Measurements from ENCODE around the gene RERE.

The RERE gene

GRCh38 chr1:8435569-8436071, 381.8 kb downstream of the RERE start:
- DNase-seq, result no peak

- DNase-seq, result no peak
Measured at GRCh38 chr1:8434101-8434500, 383.3 kb downstream of the RERE start.

- no peak for DNase-seq
Measured at GRCh38 chr1:8431784-8432183, 385.7 kb downstream of the RERE start.

DNA sequence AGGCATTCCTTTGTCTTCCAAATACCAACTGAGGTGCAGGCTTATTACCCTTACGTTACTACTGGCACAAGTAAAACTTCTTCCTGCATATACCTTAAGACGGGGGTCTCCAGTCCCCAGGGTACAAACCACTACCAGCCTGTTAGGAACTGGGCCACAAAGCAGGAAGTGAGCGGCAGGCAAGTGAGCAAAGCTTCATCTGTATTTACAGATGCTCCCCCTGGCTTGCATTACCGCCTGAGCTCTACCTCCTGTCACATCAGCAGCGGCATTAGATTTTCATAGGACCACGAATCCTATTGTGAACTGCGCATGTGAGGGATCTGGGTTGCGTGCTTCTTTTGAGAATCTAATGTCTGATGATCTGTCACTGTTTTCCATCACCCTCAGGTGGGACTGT, 386.4 kb downstream of the RERE start:
- DNase-seq, result no peak

- no peak for DNase-seq
Measured at GRCh38 chr1:8430476-8430875, 387.0 kb downstream of the RERE start.

GRCh38 chr1:8429549-8430110, 387.8 kb downstream of the RERE start:
- no peak for DNase-seq

DNA sequence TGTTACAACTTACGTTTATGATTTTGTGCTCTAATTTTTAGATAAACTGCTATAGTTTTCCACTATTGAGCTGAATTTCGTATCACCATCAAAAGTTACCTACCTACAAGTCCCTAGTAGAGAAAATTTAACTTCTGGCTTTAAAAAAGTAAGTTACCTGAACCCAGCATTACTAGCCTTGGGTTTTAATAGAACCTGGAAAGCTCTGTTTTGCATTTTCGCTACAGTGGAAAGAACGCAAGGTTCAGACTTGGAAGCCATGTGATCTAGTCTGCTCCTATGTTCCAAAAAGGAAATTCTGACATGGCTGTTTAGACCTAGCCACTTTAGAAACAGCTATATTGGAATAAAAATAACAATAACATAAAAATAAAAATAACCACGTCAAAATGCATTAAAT, 389.0 kb downstream of the RERE start:
- DNase-seq, result no peak

DNA sequence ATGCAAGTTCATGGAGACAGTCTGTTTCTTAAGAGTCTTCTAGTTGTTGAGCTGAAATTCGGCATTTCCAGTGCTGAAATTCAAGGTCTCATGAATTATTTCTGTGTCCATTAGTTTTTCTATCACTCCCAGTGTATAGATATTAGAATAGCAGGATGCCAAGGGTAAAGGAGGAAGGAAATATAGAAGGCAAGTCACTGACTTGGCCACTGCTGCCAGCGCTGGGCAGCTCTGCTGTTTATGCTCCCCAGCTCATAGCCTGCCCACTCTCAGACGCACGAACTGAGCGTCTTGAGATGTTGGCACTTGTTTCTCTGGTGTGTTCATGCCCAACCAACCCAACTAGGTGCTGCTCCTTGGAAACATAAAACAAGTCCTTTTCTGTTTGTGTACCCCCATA, 389.5 kb downstream of the RERE start:
- DNase-seq, result no peak

- DNase-seq, result peak; percentile 59
Measured at GRCh38 chr1:8427493-8427892, 389.9 kb downstream of the RERE start.

DNA sequence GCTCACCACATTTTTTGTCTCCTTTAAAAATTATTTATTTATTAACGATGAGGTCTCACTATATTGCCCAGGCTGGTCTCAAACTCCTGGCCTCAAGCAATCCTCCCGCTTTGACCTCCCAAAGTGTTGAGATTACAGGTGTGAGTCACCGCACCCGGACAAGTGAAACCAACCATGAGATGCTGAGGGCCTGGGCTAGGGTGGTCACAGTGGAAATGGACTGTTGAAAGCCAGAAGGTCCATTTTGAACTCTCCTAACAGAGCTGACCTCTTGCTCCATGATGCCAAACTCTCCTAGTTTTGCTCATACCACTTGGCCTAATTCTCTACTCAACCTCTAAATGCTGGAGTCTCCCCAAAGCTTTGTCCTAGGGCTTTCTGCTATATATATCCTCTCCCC, 390.4 kb downstream of the RERE start:
- DNase-seq, result no peak

DNA sequence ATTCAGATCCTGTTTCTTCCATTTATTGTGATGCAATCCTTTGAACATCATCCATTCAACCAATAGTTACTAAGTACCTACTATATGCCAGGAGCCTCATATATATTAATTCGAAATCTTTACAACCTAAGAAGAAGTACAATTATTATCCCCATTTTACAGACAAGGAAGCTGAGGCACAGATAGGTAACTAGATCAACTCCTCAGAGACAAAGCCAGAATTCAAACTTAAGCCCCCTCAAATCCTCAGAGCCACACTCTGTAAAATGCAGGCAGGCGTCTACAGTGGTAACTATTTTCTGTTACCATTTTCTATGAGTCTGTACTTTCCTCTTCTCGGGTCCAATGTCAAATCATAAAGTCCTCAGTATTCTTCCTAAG, 391.7 kb downstream of the RERE start:
- DNase-seq, result no peak

DNA sequence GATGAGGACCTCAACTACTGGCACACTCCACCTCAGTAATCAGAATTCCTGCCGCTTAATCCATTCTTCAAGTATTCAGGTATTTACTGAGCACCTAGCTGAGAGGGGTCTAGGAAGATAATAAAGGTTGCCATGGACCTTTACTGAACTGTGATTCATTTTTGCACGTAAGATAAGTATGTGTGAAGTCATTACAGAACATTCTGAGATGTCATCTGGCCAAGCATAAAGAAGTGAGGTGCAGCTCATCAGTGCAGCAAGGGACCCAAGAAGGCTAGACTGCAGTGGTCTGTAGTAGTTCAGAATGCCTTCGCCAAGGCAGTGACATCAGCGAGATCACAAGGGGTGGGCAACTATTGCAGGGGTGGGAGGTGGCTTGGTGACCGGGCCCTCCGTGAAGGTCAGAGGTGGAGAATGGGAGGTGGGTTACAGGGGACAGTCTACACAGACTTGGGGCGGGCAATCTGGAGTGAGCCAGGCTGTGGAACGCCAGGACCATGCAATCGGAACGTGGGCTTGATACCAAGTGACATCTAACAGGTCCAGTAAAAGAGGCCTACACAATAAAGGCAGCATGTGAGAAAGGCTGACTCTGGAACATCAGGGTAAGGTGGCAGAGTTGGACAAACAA, 392.2 kb downstream of the RERE start:
- no peak for DNase-seq

DNA sequence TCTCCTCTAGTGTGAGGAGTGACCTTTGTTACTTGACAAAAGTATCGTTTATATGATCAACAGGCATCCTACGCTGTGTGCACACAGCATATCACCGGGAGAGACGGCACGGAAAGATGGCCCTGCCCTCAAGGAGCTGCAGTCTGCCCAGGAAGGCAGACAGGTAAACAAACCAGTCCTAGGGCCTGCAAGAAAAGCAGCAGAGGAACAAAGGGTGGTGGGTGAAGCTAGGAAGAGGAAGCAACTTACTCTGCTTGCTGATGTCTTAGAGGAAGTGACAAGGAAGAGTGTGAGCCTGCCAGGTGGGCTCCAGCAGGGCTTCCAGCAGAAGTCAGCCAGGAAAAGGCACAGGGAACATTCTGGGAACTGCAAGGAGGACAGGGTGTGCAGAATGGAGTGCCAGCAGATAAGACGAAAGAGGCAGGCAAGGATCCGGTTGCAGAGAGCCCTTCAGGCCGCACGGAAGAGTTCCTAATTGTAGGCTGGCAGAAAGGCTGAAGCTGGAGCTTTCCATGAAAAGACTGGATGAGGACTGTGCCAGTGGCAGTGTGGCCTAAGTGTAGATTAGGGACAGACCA, 392.8 kb downstream of the RERE start:
- no peak for DNase-seq

GRCh38 chr1:8423692-8424538, 393.5 kb downstream of the RERE start:
- DNase-seq, result peak; percentile 77

GRCh38 chr1:8423269-8423691, 394.2 kb downstream of the RERE start:
- DNase-seq, result no peak

DNA sequence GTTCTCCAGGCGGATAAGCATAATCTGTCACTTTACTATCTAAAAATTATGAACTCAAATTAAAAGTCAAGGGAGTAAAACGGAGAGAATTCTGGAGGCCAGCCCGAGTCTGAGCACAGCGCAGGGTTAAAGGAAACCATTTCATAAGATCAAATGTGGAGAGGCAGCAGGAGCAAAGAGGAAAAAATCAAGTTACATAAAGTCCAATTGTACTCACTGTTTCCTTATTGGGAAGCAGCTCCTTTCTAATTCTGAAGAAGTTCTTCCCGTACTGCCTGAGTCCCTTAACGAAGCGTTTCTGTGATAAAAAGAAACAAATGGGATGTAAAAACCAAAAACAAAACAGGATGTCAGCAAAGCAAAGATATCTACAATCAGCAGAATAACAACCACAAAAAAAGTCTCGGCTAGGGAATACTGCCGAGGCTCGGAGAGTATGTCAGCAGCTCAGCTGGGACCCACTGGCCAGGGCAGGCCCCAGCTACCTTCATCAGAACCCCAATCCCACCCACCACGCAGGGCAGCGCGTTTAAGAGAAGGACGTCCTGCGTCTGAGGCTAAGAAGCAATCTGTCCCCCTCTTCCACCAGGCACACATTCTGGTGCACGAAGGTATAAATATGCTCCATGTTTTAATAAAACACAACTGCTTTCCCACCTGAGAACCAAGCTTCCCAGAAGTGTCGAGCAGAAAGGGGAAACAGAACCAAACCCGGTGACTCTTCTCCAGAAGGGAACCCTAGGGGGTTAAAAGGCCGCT, 394.8 kb downstream of the RERE start:
- DNase-seq, result no peak

- DNase-seq, result no peak
Measured at GRCh38 chr1:8421721-8422120, 395.7 kb downstream of the RERE start.

GRCh38 chr1:8420318-8420717, 397.1 kb downstream of the RERE start:
- no peak for DNase-seq

DNA sequence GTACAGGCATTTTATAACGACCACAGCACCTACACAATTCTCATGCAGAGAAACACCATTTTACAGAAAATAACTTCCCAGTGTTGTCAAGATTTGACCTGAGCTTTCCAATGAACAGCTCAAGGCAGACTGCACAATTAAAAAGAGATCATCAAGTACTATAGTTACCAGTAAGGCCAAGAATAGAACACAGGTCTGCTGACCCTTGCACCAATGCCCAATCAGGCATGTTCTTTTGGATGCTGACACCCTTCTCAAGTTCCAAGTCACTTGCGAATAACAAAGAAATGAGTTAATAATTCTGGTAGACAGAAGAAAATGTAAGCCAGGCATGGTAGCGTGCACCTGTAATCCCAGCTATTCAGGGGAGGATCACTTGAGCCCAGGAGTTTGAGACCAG, 397.6 kb downstream of the RERE start:
- no peak for DNase-seq

DNA sequence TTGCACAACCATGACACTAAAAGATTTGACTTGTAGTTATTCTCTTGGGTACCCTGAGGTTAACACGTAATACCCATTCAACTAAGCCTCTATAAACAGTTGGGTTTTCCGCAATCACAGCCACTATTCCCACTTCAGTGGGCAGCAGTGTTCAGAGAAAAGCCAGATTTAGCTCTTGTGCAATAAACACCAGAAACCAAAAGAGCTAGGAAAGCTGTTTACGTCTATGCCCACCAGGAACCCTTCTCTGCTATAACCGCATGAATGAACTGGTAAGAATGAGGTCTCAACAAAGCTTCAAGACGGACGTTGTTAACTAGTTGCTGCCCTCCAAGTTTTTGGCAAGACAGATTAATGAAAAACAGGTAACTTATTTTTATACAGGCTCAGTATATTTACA, 398.3 kb downstream of the RERE start:
- no peak for DNase-seq

DNA sequence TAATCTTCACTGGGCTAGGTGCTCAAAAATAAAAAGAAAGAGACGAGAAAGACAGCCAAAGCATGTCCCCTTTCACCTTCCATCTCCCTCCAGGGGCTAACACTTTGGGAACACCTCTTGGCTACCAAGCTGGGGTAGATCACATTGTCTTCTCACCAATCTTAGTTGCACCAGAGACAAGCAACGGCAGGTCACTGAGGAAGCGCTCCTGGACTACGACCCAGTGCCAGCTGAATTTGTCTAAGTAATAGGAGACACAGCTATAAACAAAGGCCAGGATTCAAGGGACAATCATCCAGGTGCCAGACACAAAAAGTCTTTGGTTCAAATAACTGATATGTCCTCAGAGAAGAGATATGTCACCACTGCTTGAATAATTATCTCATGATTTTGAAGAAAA, 399.1 kb downstream of the RERE start:
- DNase-seq, result no peak

GRCh38 chr1:8417625-8418024, 399.8 kb downstream of the RERE start:
- no peak for DNase-seq

GRCh38 chr1:8416881-8417280, 400.6 kb downstream of the RERE start:
- DNase-seq, result no peak

Data from fibroblast of upper back skin (primary cell).